Renal cortex interstitium (tissue), 11 donors: ENCODE results near the gene C15orf40. TPM values are rescaled to one million over a fixed set of nuclear protein-coding genes. Genes with fewer than 3 reads are reported as not detected.
"Not testable (repeated sequence)": the region's sequence is repeated elsewhere in the genome, so short reads cannot be mapped to it uniquely, and the experiment has no call there.

Source experiments
- DNase-seq, 11 donors: peaks; one replicate each; pipeline ENCODE4 v3.0.0-alpha.2; 2013; ENCODE audit warnings: low read depth in 9 of 11, low spot score in 4 of 11; ENCODE audit errors: extremely low read depth in 1 of 11
- polyA plus RNA-seq, 3 donors: library from polyadenylated mRNA; unstranded; fragments of 120-200 nt; gene quantifications; one replicate each; pipeline ENCODE4 v1.2.1, GENCODE V29; 2013; ENCODE audit not compliant: insufficient read length in 3 of 3

The C15orf40 gene
- polyA plus RNA-seq, 3 donors, result 26.7 to 37.1 (median 29.0) TPM

DNA sequence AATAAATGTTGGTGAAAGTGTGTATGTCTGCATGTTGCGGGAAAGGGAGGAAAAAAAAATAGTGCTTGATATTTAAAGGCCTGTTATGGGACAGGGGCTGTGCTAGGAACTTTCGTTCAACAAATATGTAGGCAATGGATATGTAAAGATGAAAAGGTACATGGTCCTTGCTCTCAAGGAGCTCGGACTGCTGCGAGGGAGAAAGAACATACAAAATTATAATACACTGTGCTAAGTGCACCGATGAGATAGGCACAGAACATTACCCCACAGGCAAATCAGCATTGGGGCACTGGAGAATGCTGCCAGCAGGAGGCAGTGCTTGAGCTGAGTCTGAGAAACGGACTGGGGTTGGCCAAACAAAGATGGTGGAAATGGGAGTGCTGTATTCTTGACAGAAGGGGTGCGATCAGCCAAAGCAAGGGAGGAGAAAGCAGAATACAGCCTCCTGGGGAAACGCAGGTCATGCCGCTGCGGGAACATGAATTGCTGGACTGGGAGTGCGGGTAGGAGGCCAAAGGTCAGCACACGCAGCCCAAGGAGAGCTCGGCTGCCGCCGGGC, 649 bp downstream of the C15orf40 start:
- peak in 10 of 11 donors; percentile 49 to 72 (median 62) for DNase-seq

DNA sequence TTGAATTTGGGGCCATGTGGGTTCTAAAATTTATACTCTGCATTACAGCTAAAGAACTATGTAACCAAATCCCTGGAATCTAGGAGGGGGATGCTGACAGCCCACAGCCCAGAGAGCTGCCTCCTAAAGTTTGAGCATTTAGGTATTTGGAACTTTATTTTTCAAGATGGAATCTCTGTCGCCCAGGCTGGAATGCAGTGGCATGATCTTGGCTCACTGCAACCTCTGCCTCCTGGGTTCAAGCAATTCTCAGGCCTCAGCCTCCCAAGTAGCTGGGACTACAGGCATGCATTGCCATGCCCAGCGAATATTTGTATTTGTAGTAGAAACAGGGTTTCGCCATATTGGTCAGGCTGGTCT, 10.8 kb downstream of the C15orf40 start:
- DNase-seq, result not testable (repeated sequence)

DNA sequence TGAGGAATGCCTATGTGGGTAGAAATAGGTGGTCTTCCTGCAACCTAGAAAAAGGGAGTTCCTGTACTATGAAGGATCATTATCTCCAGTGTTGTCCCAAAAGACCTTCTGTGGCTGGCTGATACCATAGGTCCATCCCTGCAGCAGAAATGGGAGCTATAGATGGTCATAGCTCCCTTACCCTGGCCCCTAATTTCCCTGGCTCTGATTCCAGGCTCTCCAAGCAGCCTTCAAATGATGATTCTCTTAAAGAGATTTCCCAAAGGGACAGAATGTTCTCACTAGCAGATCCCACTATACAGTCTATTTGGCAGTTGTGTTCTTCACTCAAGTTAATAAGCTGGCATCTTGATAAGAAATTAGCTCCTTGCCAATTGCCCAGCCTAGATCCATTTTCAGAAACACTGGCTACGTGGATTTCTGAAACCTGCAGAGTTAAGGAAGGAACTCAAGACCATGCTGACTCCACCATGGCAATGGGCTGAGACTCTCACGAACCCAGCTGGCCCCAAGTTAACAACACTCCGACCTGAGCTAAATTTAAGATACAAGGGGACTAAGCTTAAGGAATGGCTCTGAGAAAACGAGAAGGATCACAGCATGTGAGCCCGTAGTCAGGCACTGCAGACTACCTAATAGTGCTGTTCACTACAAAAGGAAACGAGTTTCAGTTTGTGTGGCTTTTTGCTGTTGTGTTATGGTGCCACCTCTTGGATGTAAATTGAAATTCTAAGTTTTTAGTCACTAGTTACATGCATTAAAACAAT, 11.4 kb downstream of the C15orf40 start:
- DNase-seq, result peak in 3 of 11 donors; percentile 16 to 38 (median 29)

DNA sequence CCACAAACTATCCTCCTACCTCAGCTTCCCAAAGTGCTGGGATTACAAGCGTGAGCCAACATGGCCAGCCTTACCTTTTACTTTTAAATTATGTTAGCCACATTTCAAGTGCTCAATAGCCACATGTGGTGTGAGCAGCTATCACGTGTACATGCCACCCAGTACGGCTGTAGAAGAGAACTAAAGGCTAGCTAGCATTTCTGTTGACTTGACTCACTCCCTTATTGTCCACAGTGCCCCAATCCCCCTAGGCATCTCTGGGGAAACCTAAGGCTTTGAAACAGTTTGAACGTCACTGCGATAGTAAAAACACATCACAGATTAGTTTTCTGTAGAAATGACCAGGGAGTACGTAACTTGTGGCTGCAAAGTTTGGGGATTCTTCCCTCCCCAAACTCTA, 12.0 kb downstream of the C15orf40 start:
- DNase-seq, result no peak

DNA sequence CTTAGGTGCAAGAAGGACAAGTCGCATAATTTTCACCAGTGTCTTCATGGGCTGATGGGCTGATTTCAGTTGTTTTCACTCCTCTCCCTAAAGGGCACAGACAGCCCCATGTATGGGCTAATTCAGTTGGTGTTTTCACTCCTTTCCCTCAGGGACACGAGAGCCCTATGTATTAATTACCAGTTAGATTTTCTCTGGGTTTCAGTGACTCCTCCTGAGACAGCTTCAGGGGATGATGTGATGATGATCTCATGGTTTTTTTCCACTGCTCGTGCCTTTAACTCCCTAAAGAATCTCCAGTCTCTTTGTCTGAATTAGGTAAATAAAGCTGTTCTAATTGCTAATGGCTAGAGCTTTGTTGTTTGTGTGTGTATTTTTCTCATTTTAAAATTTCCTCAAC, 15.5 kb downstream of the C15orf40 start:
- no peak for DNase-seq

DNA sequence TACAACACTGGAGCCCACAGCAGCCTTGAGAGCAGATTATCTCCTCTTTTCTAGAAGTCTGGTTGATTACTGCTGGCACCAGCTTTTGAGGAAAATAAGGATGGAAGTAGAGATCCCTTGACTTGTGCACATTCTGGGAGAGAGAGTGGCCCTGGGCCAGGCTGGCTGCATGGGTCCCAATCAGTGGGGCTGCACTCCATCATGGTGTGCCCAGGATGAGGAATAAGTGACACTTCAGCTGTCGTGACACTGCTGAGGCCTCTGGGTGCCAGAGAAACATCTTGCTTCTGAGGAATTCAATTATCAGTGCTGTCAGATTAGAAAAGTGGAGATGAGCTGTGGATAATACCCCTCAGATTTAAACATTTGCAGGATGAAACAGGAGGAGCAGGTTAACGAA, 16.4 kb downstream of the C15orf40 start:
- DNase-seq, result no peak

DNA sequence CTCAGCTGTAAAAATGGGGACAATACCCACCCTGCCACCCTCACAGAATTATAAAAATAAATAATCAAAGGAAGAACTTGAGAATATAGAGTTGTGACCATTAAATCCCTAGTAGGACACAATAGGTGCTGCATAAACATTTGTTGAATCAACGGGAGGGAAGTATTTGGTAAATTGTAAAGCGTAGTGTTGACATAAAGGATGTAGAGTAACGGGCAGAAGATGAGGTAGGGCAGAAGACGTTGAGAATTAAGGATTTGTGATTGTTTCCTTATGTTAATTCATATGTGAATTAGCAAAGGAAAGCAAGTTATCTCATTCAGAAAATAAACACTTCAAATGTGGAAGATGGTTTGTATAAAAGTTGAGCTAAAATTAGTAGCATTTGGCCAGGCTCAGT, 18.3 kb downstream of the C15orf40 start:
- no peak for DNase-seq

DNA sequence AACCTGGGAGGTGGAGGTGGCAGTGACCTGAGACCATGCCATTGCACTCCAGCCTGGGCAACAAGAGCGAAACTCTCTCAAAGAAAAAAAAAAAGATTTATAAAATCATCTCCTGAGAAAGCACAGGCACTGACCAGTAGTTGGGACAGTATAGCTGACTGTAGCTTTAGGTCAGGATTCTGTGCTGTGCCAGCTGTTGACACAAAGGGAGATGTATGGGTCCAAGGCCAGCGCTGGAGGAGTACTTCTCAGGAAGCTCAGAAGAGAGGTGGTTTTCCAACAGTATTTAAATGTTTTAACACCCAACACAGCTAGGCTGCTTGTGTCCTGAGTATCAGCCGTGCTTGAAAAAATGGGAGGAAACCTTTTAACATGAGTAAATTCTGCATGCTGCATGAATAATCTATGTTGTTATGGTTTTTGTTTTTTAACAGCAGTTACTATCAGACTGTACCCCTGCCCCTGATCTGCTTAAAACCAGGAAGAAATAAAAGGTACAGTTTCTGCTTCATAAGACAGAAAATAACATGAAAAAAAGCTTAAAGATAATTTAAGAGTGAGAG, 18.9 kb downstream of the C15orf40 start:
- no peak for DNase-seq

DNA sequence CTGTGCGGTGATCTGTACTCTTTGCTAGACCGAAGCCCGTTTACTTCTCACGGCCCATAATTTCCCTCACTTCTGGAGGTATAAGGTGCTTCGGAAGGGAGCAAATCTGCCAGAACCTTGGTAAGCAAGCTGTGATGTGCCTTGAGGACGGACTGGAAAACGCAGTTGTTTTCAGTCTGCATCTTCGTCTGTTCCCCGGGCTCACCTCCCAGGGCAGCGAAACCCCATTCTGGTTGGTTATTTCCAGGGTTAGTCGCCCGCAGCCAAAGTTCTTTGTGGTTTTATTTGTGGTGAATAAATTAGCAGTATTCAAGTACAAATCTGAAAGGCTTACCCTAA, 25.0 kb downstream of the C15orf40 start:
- DNase-seq, result no peak

DNA sequence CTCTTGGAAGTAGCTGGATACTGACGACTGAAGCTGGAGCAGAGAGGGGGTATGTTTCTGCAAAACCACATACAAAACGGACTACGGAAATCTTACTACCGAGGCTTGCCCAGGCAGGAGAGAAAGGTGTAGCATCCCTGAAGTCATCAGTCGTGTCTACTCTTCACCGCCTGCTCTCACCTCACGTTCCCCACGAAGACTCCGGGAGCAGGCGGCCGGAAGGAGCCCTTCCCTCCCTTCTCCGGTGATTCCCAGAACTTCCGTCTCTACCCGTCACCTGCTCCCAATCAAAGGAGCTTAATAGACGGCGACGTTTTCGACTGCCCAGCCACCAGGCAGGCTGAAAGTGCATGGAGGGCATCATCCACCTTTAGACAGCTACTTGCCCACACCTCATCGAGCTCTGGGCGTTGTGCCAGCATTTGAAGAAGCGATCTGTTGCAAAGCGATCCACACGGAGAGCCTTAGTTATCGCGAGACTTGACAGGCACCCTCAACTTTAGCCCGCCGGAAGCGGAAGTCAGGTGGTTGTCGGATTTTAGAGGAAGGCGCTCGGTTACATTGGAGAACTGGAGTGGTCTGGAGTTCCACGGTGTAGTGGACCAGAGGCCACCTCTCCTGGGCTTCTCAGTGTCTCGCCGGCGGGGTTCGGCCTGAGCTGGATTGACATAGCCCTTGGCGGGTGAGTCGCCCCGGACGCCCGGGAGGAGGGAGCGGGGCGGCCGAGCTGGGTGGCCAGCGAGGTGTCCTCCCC, 25.6 kb downstream of the C15orf40 start, which contains the start of gene RAMAC:
Gene RAMAC (plus strand): TSS at position 523 of the 754 bp plus-strand sequence. CDS start 2,809 bp downstream, outside the sequence.
- peak; percentile 93 to 97 (median 95) for DNase-seq

DNA sequence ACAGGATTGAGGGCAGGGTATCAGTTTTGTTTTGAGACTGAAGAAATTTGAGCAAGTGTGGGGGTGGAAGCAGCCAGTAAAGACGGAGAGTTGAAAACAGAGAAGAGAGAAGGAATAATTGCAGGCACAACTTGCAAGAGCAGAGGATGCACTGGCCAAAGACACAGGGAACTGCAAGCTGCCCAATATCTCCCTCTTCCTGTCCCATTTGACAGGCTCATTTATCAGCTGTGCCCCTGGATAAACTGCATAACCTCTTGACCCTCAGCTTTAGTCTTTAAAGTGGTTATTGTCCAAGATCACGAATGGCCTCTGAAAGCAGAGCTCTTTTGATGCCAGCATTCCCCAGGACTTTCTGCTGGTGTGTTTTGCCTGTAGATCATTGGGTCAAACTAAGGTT, 30.5 kb downstream of the C15orf40 start:
- no peak for DNase-seq

DNA sequence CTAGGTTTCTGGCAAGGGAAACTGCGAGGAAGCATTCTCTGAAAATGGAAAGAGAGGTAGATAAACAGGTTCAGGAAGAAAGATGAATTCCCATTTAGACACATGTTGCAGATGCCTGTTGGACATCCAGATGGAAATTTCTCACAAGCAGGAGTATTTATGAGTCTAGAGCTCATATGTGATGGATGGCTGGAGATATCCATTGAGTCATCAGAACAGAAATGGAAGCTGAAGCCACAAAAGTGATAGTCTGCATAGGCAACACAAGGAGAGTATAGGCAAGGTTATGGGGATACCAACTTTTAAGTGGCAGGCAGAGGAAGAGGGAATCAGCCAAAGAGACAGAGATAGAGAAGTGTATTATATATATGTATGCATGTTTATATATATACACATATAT, 31.7 kb downstream of the C15orf40 start:
- DNase-seq, result no peak

DNA sequence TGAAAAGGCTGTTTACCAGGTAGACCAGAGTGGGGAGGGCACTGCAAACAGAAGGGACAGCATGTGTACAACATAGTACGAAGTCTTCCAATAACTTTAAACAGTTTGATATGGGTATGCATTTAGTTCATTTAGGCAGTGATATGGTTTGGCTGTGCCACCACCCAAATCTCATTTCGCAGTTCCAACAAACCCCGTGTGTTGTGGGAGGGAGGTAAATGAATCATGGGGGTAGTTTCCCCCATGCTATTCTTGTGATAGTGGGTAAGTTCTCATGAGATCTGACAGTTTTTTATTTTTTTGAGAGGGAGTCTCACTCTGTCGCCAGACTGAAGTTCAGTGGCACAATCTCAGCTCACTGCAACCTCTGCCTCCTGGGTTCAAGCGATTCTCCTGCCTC, 33.0 kb downstream of the C15orf40 start:
- DNase-seq, result no peak

DNA sequence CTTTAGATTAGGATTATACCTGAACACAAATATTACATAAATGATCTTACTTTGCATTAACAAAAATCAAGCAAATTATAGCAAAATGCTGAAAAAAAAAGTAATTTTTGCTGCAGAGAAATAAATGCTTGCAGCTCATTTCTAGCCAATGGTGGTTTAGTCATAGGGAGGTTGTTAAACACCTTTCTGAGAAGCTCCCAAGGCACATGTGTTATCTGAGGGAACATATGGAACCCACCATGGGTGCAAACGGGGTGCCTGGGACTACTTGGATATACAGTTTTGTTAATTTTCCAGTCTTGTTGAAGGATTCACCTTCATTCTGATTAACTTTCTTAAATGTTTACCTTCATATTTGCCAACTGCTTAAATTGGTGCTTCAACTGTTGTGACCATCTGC, 34.4 kb downstream of the C15orf40 start:
- DNase-seq, result no peak

DNA sequence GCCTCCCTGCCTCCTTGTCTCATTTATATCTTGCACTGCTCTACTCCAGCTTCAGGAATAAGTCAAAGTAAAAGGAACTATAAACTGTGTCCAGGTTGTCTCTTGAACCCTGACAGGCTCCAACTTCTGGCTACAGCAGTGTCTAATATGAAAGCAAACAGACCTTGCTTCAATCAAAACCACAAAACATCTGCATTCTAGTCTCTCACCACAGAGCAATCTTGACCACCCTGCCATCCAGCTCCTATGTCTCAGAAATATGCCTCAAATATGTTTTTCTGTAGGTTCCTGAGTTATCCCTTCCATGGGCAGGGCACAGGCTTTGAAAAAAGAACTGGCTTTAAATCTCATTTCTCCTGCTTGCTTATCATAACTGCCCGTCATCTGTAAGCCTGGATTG, 38.4 kb downstream of the C15orf40 start:
- DNase-seq, result no peak

DNA sequence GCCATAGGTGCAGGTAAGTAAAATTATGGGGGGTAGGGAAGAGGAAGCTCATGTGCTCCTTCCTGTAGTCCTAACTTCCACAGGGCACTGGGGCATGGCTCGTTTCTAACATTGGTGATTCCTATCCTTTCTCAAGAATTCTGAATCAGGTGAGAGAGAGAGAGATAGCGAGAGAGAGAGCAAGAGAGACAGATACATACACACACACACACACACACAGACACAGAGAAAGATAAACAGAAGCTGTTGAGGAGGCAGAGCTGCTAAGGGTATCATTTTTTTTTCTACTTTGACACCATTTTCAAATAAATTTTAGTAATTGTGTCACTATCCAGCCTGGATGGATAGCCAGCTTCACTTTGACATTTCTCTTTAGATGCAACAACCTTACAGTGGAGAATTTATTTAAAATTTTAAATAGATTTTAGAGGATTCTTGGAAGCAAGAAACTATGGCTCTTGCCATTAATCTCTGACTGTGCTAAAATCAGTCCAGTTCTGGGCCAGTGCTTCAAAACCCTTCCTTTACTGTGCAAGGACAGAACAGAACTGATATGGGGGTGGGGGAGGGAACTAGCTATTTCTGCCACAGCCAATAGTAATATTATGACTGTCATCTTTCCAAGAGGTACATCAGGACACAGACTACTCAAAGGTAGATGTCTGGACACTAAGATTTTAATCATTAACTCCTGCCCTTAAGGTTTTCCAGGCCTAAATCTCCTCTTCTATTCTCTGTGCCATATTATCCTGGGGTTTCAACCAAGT, 40.0 kb downstream of the C15orf40 start:
- no peak for DNase-seq

DNA sequence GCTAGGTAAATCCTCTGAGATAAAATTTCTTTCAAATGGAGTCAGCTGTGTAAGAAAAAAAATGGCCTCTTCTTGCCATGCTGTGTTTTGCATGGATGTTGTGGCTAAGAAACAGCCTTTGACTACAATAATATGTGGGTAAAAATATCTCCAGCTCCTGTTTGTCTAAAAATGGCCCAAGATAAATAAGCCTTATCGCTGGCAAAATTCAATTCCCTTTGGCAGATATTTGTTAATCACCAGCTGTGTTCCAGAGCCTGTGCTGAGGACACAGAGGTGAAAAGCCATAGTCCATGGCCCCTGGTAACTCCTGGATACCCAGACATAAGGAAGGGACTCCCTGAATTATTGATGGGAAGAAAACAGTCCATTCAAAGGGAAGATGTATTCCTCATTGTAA, 40.7 kb downstream of the C15orf40 start:
- DNase-seq, result no peak

DNA sequence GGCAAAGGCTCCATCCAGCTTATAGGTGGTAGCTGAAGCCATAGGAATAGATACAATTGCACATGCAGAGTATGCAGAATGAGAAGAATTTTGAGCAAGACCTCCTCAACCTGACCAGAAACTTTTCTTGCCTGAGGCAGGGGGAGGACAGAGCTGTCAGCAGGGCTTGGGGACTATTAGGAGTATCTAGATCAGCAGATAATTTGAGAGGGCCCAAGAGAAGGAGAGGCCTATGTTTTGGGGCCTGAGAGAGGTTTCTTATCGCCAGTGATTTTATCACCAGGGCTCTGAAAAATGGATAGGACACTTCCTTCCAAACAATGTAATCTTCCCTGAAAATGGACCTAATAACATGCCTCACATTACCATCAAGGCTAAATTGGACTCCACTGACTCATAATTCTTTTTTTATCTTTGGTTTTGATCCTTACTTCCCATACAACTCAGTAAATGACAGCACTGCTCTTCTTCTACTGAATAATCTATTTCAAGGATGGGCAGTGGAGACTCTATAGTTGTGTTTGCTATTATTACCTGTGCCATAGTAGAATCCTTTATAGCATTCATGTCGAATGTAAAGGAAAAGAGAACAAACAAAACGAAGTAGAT, 41.3 kb downstream of the C15orf40 start:
- DNase-seq, result no peak

DNA sequence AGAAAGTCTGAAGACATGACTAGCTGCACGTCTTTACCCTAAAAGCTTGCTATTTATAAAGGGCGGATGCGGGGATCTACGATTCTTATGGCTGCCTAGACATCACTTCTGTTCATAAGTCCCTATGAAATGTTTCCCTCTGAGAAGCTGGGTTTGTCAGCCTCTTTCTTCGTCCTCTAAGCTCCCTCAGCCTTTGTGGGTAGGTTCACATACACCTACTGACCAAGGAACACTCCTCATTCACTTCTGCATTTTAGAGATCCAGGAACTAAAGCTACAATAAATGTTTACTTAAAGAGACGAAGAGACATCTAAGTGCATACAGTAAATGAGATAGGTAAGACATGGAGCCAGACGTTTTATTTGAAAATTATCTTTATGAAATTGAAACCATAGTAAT, 42.1 kb downstream of the C15orf40 start:
- DNase-seq, result no peak
